ENCODE measurements around the gene GUCA1C.

GUCA1C gene

GRCh38 chr3:108947855-108948254 lies 5.8 kb downstream of the GUCA1C start:
- TF ChIP-seq, protein P1, sequence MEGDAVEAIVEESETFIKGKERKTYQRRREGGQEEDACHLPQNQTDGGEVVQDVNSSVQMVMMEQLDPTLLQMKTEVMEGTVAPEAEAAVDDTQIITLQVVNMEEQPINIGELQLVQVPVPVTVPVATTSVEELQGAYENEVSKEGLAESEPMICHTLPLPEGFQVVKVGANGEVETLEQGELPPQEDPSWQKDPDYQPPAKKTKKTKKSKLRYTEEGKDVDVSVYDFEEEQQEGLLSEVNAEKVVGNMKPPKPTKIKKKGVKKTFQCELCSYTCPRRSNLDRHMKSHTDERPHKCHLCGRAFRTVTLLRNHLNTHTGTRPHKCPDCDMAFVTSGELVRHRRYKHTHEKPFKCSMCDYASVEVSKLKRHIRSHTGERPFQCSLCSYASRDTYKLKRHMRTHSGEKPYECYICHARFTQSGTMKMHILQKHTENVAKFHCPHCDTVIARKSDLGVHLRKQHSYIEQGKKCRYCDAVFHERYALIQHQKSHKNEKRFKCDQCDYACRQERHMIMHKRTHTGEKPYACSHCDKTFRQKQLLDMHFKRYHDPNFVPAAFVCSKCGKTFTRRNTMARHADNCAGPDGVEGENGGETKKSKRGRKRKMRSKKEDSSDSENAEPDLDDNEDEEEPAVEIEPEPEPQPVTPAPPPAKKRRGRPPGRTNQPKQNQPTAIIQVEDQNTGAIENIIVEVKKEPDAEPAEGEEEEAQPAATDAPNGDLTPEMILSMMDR (IDR thresholded peaks at IDR 0.05; ENCODE audit: control extremely low read depth, extremely low read depth, low read depth, missing control alignments): no peak
- ChIA-PET CTCF (interaction anchor here (1.5 to 1.7 kb wide), 2 partner anchors 11 to 18 kb away, joined by 3 to 5 read pairs; no protein-coding TSS in a partner anchor), POLR2A (no interaction called here)
- DNase-seq (ENCODE audit: extremely low spot score): no peak

- DNase-seq (ENCODE audit: extremely low spot score): no peak
- TF ChIP-seq, protein P1 (IDR thresholded peaks at IDR 0.05; ENCODE audit: control extremely low read depth, extremely low read depth, low read depth, missing control alignments): no peak
- ChIA-PET POLR2A (no interaction called here), CTCF (interaction anchor here (1.0 to 1.8 kb wide), 3 partner anchors 12 to 32 kb away, joined by 3 to 5 read pairs (median 3); no protein-coding TSS in a partner anchor)
These were observed 7.1 kb downstream of the GUCA1C start for GRCh38 chr3:108946292-108947285.

DNA sequence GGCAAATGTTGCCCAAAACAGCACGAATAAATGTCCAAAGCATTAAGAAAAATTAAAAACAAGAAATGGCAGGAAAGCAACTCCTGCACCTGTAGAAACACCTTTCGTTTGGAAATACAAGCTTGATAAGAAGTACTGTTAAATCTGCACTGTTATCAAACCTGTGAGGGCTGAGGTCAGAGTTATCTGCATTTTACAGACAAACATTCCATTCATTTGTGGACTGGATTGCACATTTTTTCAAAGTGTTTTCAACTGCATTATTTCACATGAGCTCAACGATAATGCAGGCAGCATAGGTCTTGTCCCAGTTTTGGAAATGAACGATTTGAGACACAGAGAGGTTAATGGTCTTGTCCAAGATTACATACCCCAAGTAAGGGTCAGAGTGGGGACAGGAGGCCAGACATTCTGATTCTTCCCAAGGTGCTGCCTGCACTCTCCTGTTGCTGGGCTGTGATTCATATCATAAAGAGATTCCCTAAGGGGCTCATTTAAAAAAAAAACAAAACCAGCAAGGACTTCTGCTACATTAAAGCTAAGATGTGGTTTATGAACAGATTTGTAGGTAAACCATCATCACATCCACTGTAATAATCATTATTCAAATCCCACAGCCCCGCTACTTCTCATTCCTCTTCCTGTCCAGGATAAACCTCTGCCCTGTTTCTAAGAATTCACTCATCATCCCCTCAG lies 13.0 kb downstream of the GUCA1C start:
- ChIA-PET CTCF (interaction anchor here (1.0 to 1.4 kb wide), 3 partner anchors 10 to 25 kb away, joined by 3 to 4 read pairs (median 3); no protein-coding TSS in a partner anchor), POLR2A (no interaction called here)
- TF ChIP-seq, protein P1 (IDR thresholded peaks at IDR 0.05; ENCODE audit: control extremely low read depth, extremely low read depth, low read depth, missing control alignments): no peak
- no peak for DNase-seq (ENCODE audit: extremely low spot score)

DNA sequence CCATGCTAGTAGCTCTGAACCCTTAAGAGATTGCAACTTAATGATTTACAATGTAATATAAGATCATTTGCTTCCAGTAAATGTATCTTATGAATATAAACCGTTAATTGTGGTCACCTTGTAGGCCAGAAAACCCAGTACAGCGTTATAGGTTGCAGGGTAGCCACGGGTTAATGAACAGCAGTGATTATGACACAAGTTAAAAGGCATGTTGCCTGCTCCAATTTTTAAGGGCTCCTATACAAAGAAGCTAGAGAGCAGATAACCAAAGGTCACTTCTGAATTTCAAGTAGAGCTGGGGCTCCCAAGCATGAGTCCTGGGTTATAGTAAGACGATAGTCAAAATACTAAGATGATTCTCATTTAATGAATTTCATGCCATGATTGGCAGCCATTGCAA lies 13.5 kb downstream of the GUCA1C start:
- TF ChIP-seq, protein P1 (IDR thresholded peaks at IDR 0.05; ENCODE audit: control extremely low read depth, extremely low read depth, low read depth, missing control alignments): no peak
- ChIA-PET CTCF (interaction anchor here (1.0 to 1.4 kb wide), 3 partner anchors 10 to 25 kb away, joined by 3 to 4 read pairs (median 3); no protein-coding TSS in a partner anchor), POLR2A (no interaction called here)
- DNase-seq (ENCODE audit: extremely low spot score): no peak

GRCh38 chr3:108936924-108937689 lies 16.6 kb downstream of the GUCA1C start:
- DNase-seq (ENCODE audit: extremely low spot score): no peak
- TF ChIP-seq, protein P1 (IDR thresholded peaks at IDR 0.05; ENCODE audit: control extremely low read depth, extremely low read depth, low read depth, missing control alignments): no peak
- CTCF ChIA-PET: interaction anchor here (2.4 kb wide), 1 partner anchor 10 kb away, joined by 7 read pairs; no protein-coding TSS in a partner anchor
- POLR2A ChIA-PET: no interaction called here

Measured in GM10248 (cell line).